HUES64 (cell line): Measurements from ENCODE around the gene SLC4A7.

Experiments
- H3K27ac ChIP-seq: 2 replicates; pipeline ENCODE4 v1.7.0; 2013; ENCODE audit warnings: low read depth, low read length, inconsistent platforms
- H3K27me3 ChIP-seq: 2 replicates; pipeline ENCODE4 v1.6.1; 2013; ENCODE audit warnings: mild to moderate bottlenecking, low read length; ENCODE audit not compliant: insufficient read depth
- H3K36me3 ChIP-seq: 2 replicates; pipeline ENCODE4 v1.6.1; 2013; ENCODE audit warnings: mild to moderate bottlenecking, low read length; ENCODE audit not compliant: insufficient read depth
- H3K4me1 ChIP-seq: 2 replicates; pipeline ENCODE4 v1.6.1; 2013; ENCODE audit warnings: mild to moderate bottlenecking, low read length, moderate library complexity; ENCODE audit not compliant: insufficient read depth
- H3K4me3 ChIP-seq: 2 replicates; pipeline ENCODE4 v1.5.1; 2013; ENCODE audit warnings: mild to moderate bottlenecking, low read length, moderate library complexity
- H3K9ac ChIP-seq: 2 replicates; pipeline ENCODE4 v1.6.1; 2013; ENCODE audit warnings: mild to moderate bottlenecking, low read depth, low read length
- H3K9me3 ChIP-seq: 2 replicates; pipeline ENCODE4 v1.6.1; 2013; ENCODE audit warnings: low read depth, low read length; ENCODE audit not compliant: insufficient read depth
- WGBS: fragments of 150-250, 120-280 bp; methylation state at CpG from one replicate; pipeline ENCODE4 v1.1.7; 2013; ENCODE audit warnings: missing lambda C conversion rate; 5-methylcytosine and 5-hydroxymethylcytosine counted together

Gene SLC4A7

GRCh38 chr3:27356976-27357375 lies 127.2 kb downstream of the SLC4A7 start:
- no peak overlapping the region for H3K9ac ChIP-seq
- H3K27ac ChIP-seq, result no peak overlapping the region
- no peak overlapping the region for H3K4me3 ChIP-seq
- H3K4me1 ChIP-seq, result peaks cover 35% of the 10 kb centered on the region
- 100% methylated on average over 1 of the region's 3 CpGs for WGBS
- H3K27me3 ChIP-seq, result no peaks in the 10 kb centered on the region
- no peaks in the 10 kb centered on the region for H3K9me3 ChIP-seq
- no peaks in the 10 kb centered on the region for H3K36me3 ChIP-seq

DNA sequence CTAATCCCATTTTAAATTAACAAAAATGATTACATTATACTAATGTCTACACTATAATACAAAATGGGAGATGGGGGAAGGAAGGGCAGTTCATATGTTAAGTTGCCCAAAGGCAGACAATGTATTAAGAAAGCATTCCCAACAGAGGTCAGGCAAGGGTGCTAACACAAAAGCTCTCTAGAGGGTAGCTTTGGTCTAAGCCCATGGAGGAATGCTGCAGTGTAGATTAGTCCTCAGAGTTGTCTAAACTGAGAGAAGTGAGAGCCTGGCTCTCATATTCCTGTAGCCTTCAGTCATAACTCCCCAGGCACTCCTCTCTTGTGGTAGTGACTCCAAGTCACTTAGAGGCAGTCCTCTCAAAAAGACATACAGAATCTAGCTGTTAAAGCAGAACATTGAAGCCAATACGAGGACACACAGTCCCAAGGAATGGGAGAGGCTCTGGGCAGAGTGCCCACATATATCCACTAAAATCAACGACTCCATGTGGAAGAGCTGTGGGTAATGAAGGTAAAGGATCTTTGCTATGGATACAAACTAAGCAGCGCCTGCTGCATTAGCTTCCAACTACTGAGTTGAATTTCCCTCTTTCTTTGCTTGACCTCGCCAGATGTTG lies 129.5 kb downstream of the SLC4A7 start:
- H3K27ac ChIP-seq, result peak overlapping the region; percentile 29; the same call in 1 of the 2 replicates
- no peak overlapping the region for H3K9ac ChIP-seq
- peaks cover 32% of the 10 kb centered on the region for H3K4me1 ChIP-seq
- H3K9me3 ChIP-seq, result no peaks in the 10 kb centered on the region
- no peaks in the 10 kb centered on the region for H3K27me3 ChIP-seq
- no peaks in the 10 kb centered on the region for H3K36me3 ChIP-seq
- 94% methylated on average over 4 of the region's 4 CpGs for WGBS
- H3K4me3 ChIP-seq, result no peak overlapping the region

- Histone ChIP-seq H3K36me3 (no peaks in the 10 kb centered on the region), H3K4me1 (peaks cover 32% of the 10 kb centered on the region), H3K9ac (no peak overlapping the region), H3K27ac (peak overlapping the region; percentile 47; the same call in 1 of the 2 replicates), H3K9me3 (no peaks in the 10 kb centered on the region), H3K4me3 (no peak overlapping the region), H3K27me3 (no peaks in the 10 kb centered on the region)
- WGBS, result 78% methylated on average over 2 of the region's 5 CpGs
These were observed 130.0 kb downstream of the SLC4A7 start for GRCh38 chr3:27354161-27354560.

- H3K4me3 ChIP-seq, result no peak overlapping the region
- H3K27me3 ChIP-seq, result no peaks in the 10 kb centered on the region
- H3K4me1 ChIP-seq, result peaks cover 32% of the 10 kb centered on the region
- no peaks in the 10 kb centered on the region for H3K36me3 ChIP-seq
- WGBS, result 100% methylated on average over 1 of the region's 1 CpG
- H3K9ac ChIP-seq, result no peak overlapping the region
- H3K27ac ChIP-seq, result no peak overlapping the region
- no peaks in the 10 kb centered on the region for H3K9me3 ChIP-seq
These were observed 131.0 kb downstream of the SLC4A7 start for GRCh38 chr3:27353221-27353620.

DNA sequence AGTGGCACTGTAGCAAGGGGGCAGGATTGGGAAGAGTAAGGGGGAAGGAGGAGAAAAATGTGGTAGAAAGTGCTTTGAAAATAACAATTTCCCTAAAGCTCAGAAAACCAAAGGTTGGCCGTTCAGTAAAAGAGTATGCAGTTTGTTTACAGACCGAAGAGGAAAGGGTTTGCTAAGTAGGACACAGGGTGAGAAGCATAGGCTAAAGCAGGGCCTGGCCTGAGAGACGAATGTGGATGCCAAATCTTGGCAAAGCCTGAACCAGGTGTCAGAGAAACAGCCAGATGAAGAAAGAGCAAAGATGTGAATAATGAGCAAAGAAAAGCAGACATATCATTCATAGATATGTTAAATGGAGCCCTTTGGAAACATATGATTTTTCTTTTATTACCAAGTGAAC lies 132.1 kb downstream of the SLC4A7 start:
- Histone ChIP-seq H3K36me3 (no peaks in the 10 kb centered on the region), H3K9me3 (no peaks in the 10 kb centered on the region), H3K27me3 (no peaks in the 10 kb centered on the region), H3K4me1 (peaks cover 32% of the 10 kb centered on the region), H3K9ac (no peak overlapping the region), H3K4me3 (no peak overlapping the region), H3K27ac (no peak overlapping the region)
- 77% methylated on average over 3 of the region's 3 CpGs for WGBS

GRCh38 chr3:27349832-27350231 lies 134.4 kb downstream of the SLC4A7 start:
- WGBS, result 91% methylated on average over 3 of the region's 3 CpGs
- no peak overlapping the region for H3K4me3 ChIP-seq
- H3K27me3 ChIP-seq, result no peaks in the 10 kb centered on the region
- H3K9me3 ChIP-seq, result no peaks in the 10 kb centered on the region
- no peak overlapping the region for H3K27ac ChIP-seq
- no peaks in the 10 kb centered on the region for H3K36me3 ChIP-seq
- H3K4me1 ChIP-seq, result peaks cover 30% of the 10 kb centered on the region
- no peak overlapping the region for H3K9ac ChIP-seq

- Histone ChIP-seq H3K27me3 (no peaks in the 10 kb centered on the region), H3K4me1 (no peaks in the 10 kb centered on the region), H3K27ac (no peak overlapping the region), H3K36me3 (no peaks in the 10 kb centered on the region), H3K9me3 (no peaks in the 10 kb centered on the region), H3K9ac (no peak overlapping the region), H3K4me3 (no peak overlapping the region)
- WGBS, result 93% methylated on average over 11 of the region's 11 CpGs
These were observed 138.0 kb downstream of the SLC4A7 start for GRCh38 chr3:27345959-27346865.

DNA sequence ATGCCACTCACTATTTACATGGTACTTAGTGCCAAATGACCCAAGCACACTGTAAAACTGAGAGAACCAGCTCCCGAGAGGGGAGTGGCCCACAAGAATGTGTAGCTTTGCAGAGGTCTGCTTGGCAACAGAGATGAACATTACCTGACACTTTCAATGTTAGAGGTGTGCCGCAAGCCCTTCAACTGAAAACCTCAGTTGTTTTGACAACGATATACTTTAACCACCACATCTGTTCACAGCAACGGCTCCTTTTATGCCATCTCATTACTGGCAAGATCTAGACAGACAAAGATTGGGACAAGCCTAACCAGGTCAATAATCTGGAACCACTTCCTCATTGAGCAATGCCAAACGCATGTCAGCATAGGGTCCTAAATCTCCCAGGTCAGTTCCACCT lies 138.7 kb downstream of the SLC4A7 start:
- Histone ChIP-seq H3K9ac (no peak overlapping the region), H3K36me3 (no peaks in the 10 kb centered on the region), H3K27ac (no peak overlapping the region), H3K9me3 (no peaks in the 10 kb centered on the region), H3K4me1 (no peaks in the 10 kb centered on the region), H3K4me3 (no peak overlapping the region), H3K27me3 (no peaks in the 10 kb centered on the region)
- 91% methylated on average over 5 of the region's 5 CpGs for WGBS

DNA sequence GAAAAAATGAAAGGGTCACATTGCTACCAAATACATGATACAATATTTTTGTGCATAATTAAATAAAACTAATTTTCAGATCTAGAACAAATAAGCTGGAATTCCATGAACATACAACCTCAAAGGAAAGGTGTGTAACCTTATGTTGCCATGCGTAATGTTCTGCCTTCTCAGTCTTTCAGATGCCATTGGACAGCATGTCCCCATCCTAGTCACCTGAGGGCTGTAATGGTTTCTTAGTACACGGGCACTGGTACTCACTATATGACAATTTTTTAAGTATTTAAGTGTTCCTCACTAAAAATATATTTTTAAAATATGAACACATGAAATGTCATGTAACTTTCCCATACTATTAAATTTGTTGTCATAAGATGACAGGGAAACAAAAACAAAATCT lies 139.1 kb downstream of the SLC4A7 start:
- Histone ChIP-seq H3K4me3 (no peak overlapping the region), H3K27ac (no peak overlapping the region), H3K36me3 (no peaks in the 10 kb centered on the region), H3K9me3 (no peaks in the 10 kb centered on the region), H3K4me1 (no peaks in the 10 kb centered on the region), H3K9ac (no peak overlapping the region), H3K27me3 (no peaks in the 10 kb centered on the region)
- 97% methylated on average over 1 of the region's 2 CpGs for WGBS

DNA sequence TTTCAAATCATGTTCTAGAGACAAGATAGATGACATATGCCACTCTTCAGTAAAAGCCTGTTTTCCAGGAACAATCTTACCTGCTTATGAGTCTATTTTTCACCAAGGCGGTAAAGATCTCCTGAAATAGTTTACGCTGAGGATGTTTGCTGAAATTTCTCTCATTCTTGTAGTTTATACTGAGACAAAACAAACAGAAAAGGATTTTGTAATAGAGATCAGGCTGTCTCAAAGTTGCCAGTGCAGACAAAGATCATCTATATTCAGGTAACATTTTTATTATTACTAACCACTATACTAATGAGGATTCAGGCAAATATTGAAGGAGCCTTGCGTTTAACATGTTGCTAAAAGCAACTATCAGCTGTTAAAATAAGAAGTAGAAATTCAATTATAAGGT lies 140.0 kb downstream of the SLC4A7 start:
- Histone ChIP-seq H3K27me3 (no peaks in the 10 kb centered on the region), H3K9me3 (no peaks in the 10 kb centered on the region), H3K27ac (no peak overlapping the region), H3K4me3 (no peak overlapping the region), H3K36me3 (no peaks in the 10 kb centered on the region), H3K9ac (no peak overlapping the region), H3K4me1 (no peaks in the 10 kb centered on the region)
- WGBS, result 100% methylated on average over 2 of the region's 3 CpGs

- Histone ChIP-seq H3K27me3 (no peaks in the 10 kb centered on the region), H3K9ac (no peak overlapping the region), H3K4me1 (no peaks in the 10 kb centered on the region), H3K36me3 (no peaks in the 10 kb centered on the region), H3K9me3 (no peaks in the 10 kb centered on the region), H3K4me3 (no peak overlapping the region), H3K27ac (no peak overlapping the region)
- 94% methylated on average over 1 of the region's 1 CpG for WGBS
These were observed 141.9 kb downstream of the SLC4A7 start for GRCh38 chr3:27342267-27342666.
